Prostate gland (tissue), 2 donors: ENCODE data around the gene CEMIP.

Experiments
- CTCF ChIP-seq, 4 experiments: fragments of 200-600 bp in 2 of 4; fragments of 450-650 bp in 2 of 4; sonication (generic) in 2 of 4; IDR thresholded peaks; 1 replicate in 3 of 4; 2 replicates in 1 of 4; pipeline ENCODE4 v1.5.1; 2016 to 2019; ENCODE audit warnings: antibody characterized with exemption in 4 of 4, mild to moderate bottlenecking in 2 of 4, moderate library complexity in 2 of 4
- POLR2A ChIP-seq: fragments of 450-650 bp; IDR thresholded peaks from one replicate; pipeline ENCODE4 v1.6.1; 2016; ENCODE audit warnings: antibody characterized with exemption, mild to moderate bottlenecking
- POLR2AphosphoS5 ChIP-seq: sonication (generic); formaldehyde crosslinking; IDR thresholded peaks from one replicate; pipeline ENCODE4 v1.6.1; 2017; ENCODE audit warnings: antibody characterized with exemption

- TF ChIP-seq CTCF (IDR thresholded peaks at IDR 0.05) (no peak), POLR2AphosphoS5 (no peak), POLR2A (no peak)
Measured at GRCh38 chr15:80873366-80873952, 94.3 kb downstream of the CEMIP start.
